Epithelial cell of proximal tubule (primary cell): Measurements from ENCODE around the gene ASAH2. TPM values are rescaled to one million over a fixed set of nuclear protein-coding genes. Genes with fewer than 3 reads are reported as not detected.

Experiments
- DNase-seq: peaks from one replicate; pipeline ENCODE4 v3.0.0-alpha.2; 2011; ENCODE audit warnings: low read depth
- H3K4me3 ChIP-seq: 2 replicates; pipeline ENCODE4 v1.5.1; 2011; ENCODE audit warnings: low read depth, mild to moderate bottlenecking, low read length
- total RNA-seq: library from RNA; depleted of rRNA; stranded (reverse); fragments of >200 nt; gene quantifications from 2 replicates; pipeline ENCODE4 v1.2.3, GENCODE V29; 2015
- TF ChIP-seq, protein P1 (sequence below): conservative IDR thresholded peaks from 2 replicates; pipeline ENCODE4 v1.5.1; 2012; ENCODE audit warnings: low read depth, mild to moderate bottlenecking, low read length

Gene ASAH2
- total RNA-seq, 1 donor from 2014 or later: 0.46 TPM

DNA sequence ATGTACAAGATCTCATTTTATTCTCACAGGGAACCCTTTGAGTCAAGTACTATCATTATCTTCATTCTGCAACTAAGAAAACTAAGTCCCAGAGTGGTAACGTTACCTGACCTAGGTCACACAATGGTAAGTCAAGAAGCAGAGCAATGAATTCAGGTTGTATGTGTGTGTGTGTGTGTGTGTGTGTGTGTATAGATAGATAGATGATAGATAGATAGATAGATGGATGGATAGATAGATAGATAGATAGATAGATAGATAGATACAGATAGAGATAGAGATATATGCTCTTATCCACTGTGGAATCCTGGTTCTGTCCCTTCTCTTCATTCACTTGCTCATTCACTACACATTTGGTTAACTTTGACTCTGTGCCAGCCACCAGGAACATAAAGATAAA lies 29.8 kb downstream of the ASAH2 start:
- TF ChIP-seq, protein P1, sequence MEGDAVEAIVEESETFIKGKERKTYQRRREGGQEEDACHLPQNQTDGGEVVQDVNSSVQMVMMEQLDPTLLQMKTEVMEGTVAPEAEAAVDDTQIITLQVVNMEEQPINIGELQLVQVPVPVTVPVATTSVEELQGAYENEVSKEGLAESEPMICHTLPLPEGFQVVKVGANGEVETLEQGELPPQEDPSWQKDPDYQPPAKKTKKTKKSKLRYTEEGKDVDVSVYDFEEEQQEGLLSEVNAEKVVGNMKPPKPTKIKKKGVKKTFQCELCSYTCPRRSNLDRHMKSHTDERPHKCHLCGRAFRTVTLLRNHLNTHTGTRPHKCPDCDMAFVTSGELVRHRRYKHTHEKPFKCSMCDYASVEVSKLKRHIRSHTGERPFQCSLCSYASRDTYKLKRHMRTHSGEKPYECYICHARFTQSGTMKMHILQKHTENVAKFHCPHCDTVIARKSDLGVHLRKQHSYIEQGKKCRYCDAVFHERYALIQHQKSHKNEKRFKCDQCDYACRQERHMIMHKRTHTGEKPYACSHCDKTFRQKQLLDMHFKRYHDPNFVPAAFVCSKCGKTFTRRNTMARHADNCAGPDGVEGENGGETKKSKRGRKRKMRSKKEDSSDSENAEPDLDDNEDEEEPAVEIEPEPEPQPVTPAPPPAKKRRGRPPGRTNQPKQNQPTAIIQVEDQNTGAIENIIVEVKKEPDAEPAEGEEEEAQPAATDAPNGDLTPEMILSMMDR: no peak
- DNase-seq: no peak

DNA sequence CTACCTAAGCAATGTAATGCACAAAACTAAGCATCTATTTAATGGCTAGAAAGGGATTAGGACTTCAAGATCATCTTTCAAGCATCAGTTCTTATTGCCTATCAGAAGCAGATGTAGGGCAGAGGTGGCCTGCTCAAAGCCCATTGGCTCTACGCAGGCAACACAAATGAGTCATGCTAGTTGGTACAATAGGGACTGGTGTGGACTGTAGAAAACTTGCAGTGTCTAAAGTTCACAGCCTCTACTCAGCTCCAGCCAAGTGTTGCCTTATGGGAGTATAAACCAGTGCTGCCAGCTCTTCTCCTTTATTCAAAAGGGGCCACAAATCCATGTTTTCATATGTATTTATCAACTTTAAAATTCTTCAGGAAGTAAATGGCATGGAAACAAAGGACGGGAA lies 31.7 kb downstream of the ASAH2 start:
- TF ChIP-seq, protein P1: no peak
- no peak overlapping the region for H3K4me3 ChIP-seq
- DNase-seq: no peak

More for the DNA sequence above, 29.8 kb downstream of the ASAH2 start:
- no peak overlapping the region for H3K4me3 ChIP-seq

DNA sequence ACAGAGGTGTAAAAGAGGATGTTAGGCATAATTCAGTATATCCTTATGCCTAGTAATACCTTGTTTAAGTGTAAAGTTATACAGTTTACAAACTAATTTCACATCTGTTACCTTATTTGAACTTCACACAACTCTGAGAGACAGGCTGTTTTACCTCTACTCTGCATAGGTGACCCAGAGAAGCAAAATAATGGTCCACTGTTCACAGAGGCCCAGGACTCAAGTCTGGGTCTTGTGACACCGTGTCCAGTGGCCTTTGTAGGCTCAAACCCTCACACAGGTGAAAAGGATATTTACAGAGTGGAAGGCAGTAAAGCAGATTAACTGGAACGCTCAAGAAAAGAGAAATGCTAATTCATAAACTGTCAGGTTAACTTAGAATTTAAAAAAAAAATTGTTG lies 32.1 kb downstream of the ASAH2 start:
- TF ChIP-seq, protein P1: no peak
- DNase-seq: no peak
- no peak overlapping the region for H3K4me3 ChIP-seq

DNA sequence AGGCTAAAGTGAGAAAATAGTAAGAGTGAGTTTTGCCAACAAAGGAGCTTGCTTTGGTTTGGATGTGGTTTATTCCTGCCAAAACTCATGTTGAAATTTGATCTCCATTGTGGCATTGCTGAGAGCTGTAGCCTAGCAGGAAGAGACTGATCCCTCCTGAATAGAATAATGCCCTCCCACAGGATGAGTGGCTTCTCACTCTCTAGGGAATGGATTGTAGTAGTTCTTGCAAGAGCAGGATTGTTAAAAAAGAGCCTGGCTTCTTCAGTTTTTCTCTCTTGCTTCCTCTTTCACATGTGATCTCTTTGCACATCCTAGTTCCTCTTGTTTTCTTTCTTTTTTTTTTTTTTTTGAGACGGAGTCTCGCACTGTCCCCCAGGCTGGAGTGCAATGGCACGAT lies 34.4 kb downstream of the ASAH2 start:
- no peak overlapping the region for H3K4me3 ChIP-seq
- no peak for DNase-seq
- TF ChIP-seq, protein P1: no peak

DNA sequence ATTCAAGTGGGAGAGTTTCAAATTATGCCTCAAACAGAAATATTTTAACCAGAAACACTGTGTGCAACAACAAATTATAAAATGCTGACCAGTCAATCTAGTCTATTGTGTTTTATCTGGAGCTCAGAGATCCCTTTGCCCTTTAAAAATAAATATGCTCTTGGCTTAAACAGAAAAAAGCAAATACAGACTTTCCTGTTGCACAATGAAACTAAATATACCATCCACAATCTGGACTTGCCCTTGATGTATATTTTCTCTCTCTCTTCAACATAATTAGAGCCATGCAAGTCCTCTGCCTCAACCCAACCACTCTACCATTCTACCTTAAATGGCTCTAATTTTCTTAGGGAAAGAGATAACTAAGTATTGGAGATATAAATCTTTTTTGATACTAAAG lies 34.9 kb downstream of the ASAH2 start:
- DNase-seq: no peak
- no peak overlapping the region for H3K4me3 ChIP-seq
- TF ChIP-seq, protein P1: no peak

DNA sequence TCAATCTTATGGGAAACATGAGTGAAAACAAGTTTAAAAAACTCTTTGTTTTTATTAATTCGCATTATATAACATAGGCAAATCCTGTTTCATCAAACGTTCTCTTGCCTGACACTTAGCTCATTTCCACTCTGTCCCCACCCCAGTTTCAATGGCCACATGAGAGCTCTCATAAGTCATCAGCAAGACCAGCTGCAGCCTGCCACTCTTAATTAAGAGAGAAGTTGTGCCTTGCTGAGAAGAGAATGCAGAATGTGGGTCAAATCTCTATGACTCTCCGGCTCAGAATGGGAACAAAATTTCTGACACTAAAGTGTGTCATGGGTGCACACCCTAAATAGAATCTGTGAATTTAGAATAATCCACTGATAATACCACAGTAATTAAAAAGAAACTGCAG lies 39.6 kb downstream of the ASAH2 start:
- DNase-seq: no peak
- TF ChIP-seq, protein P1: no peak
- no peak overlapping the region for H3K4me3 ChIP-seq

DNA sequence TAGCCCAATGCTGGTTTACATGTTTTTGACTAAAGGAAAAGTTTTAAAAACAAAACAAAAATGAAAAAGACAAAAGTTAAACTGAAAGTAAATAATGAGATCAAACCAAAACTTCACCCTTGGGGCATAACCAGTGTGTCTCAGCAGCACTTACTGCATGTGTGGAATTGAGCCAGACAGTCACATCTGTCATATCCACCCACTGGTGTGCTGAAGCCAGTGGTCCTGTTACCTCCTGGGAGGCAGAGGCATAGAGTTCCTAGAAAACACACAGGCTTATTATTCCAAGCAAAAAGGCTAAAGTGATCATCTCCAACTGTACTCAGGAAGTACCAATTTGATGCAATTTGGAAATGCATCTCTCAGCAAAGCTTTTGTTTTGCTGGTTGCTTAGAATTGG lies 40.4 kb downstream of the ASAH2 start:
- H3K4me3 ChIP-seq: no peak overlapping the region
- DNase-seq: no peak
- TF ChIP-seq, protein P1: no peak
